HG02610 (cell line): ENCODE results near the gene SAMD15.
"Not testable (repeated sequence)": the region's sequence is repeated elsewhere in the genome, so short reads cannot be mapped to it uniquely, and the experiment has no call there.

Experiments used
- ATAC-seq: cut with Tn5 transposase; IDR thresholded peaks from one replicate; pipeline ENCODE4 v1.9.1; 2021; ENCODE audit warnings: mild to moderate bottlenecking, moderate library complexity; ENCODE audit not compliant: unreplicated experiment

SAMD15 gene

DNA sequence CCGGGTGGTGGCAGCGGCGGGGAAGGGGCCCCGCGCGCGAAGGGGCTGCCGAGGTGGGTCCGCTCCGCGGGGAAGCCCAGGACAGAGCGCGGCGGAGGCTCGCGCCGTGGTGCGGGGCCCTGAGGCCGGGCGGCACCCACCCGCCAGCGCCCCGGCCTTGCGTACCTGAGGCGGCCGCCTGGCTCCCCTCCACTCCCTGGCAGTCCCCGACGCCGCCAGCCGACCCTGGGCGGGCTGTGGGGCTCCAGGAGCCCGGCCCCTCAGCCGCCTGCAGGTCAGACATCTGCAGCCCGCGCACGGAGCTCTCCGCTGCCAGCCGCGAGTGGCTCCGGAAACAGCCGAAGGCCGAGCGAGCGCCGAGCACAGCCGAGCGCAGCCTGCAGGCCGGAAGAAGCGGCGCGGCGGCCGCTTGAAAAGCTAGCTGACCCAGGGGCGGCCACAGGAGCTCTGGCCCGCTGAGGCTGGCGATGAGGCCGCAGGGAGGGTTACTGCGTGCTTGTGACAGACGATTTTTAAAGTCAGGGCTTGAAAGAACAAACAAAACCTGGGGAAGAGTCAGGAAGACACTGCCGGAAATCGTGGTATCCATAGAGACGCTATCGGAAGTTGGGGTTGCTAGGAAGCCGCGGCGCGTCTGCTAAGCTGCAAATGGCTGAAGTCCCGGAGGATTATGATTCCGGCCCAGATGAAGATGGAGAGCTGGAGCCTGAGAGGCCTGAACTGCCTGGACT is at the start of gene SAMD15, which contains the start of gene TMED8:
Gene SAMD15, plus strand, starts transcription at position 609 of the 731 bp plus-strand sequence. Its CDS starts 40 bp downstream, at position 649.
Gene TMED8, minus strand, starts transcription at position 324 of the 731 bp plus-strand sequence. Its CDS starts 41 bp downstream, at position 283.
- peak; percentile 78 for ATAC-seq

DNA sequence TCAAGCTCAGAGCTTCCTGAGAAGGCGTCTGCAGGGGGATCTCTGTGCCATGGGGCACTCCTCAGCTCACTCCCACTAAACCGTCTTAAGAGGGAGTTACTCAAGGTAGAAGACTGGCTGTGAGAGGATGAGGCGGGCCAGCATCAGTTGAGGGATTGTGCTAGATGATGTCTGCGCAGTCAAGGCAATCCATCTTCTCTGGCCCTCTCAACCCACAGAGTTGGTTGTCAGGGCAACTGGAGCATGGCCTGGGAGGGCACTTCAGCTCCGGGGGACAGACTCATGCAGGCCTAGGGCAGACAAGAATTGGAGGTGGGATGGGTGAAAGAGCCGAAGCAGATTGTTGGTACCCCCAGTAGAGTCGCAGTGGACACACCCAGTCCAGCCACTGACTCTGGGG is 47.3 kb upstream of the SAMD15 start:
- ATAC-seq = no peak

DNA sequence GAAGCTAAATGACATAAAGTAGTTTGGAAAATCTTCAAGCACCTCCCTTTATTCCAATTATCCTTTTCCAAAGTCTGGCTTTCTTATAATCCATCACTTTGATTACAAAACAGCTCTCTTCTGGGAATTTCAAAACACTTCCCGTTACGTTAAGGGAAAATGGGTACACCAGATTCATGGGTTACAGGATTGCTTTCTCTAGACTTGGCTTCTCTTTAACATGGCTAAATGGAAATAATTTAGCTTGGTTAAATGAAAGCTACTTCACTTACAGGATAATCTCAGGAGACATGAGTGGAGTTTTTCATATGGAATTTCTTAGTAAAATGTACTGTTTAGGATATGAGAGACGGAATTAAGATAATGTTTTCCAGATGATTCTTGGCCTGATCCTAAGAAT is 41.6 kb upstream of the SAMD15 start:
- ATAC-seq = no peak

DNA sequence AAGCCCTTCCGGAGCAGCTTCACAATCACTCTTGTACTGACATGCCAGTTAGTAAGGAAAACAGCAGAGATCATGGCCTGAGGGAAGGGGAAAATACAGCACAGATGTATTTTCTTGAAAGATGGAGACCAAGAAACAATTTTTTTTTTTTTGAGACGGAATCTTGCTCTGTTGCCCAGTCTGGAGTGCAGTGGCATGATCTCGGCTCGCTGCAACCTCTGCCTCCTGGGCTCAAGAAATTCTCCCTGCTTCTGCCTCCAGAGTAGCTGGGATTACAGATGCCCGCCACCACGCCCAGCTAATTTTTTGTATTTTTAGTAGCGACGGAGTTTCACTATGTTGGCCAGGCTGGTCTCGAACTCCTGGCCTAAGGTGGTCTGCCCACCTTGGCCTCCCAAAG is 39.9 kb upstream of the SAMD15 start:
- not testable (repeated sequence) for ATAC-seq

DNA sequence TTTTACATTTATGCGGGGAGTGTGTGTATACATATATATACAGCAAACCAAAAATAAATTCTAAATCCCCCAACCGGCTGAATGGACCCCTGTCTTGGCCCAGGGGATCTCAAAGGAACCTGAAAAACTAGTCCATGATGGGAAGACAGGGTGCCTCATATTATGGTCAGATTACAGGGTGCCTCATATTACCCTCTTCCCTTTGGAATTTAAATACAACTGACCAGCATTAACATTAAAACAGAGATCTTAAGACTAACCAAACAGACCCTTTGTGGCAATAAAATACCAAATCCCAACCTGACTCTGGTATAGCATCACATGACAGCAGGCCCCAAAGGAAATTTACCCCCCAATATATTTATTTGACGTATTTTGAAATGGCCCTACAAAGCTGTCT is 39.3 kb upstream of the SAMD15 start:
- no peak for ATAC-seq

DNA sequence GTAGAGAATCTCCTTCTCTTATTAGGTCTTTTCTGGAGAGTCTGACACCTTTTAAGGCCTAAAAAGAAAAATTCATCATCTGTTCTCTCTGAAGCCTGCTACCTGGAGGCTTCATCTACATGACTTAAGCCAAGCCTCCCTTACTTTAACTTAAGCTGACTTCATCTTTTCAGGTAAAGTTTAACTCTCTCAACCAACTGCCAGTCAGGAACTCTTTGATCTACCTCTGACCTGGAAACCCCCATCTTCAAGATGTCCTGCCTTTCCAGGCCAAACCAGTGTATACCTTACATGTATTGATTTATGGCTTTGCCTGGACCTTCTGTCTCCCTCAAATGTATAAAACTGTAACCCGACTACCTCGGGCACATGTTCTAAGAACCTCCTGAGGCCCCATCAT is 38.9 kb upstream of the SAMD15 start:
- no peak for ATAC-seq

DNA sequence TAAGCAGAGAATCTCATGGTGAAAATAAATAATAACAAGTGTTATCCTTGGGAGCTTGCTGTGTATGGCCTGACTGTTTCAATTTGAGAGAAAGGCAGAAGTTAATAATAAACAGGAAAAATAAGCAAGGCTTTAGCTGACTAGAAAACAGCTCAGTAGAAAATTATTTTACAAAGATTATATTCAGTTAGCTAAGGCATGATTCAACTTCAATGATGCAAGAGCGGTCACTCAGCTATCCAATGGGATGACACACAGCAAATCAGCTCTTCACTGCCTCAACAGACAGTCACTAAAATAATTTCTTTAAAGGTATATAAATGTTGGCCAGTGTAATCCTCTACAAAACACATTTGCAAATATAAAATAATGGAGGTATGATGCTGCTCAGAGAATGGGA is 37.8 kb upstream of the SAMD15 start:
- no peak for ATAC-seq

DNA sequence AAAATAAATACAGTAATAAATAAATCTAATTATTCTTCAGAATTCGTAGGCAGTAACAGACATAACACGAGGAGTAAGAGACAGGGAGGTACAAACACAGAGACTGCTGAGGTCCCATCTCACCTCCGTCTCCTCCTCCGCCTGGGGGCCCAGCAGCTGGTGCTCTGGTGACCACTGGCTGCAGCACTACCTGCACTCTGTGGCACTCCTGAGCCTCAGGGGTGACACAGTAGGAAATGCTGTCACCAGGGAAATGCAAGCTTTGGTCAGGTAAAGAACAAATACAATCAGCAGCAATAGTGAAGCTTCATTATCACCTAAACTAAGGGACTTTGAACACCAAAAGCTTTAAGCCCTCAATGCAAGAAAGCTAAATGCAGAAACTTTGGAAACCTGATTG is 36.8 kb upstream of the SAMD15 start:
- ATAC-seq = no peak

DNA sequence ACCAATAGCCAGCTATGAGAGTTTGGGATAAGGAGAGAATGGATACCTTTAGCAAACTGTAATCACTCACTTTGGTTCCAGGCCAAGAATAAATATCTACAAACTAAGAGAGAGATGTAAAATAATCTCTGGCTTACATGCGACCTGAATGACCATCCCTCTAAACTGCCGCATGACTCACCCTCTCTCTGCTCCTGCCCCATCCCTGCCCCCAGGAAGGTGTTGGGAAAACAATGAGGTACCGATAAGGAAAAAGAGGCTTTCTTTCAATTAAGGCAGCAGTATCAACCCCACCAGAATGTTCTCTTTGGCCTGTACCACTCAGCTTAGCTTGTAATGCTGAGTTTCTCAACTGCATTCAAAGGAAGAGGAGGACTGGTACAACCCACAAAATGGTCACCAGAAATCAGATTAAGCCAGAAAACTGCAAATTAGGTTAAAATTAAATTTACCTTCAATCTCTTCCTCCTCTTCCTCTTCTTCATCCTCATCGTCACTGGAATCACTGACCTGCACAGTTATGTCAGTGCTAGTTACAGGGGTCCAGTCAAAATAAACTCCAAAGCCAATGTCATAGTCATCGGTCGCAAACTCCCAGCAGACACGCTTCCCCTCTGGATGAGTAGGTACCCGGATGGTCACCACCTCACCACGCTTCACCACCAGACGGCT is 34.3 kb upstream of the SAMD15 start:
- no peak for ATAC-seq

DNA sequence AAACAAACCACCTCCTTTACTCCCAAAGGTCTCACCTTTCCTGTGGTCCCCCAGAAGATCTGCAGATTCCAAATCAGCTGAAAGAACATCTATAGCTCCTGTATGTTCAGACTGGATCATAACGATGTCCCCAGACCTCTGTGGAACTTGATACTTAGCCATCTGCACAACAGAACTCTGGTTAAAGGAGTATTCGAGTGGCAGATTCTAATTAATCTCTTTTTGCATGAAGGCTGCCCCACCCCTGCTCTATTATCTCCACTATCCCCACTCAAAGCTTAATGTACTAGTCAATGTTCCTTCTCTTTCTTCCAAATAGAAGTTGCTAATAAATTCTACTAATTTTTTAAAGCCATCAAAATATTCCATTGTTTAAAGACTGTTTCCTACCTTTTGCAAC is 33.5 kb upstream of the SAMD15 start:
- ATAC-seq = no peak

DNA sequence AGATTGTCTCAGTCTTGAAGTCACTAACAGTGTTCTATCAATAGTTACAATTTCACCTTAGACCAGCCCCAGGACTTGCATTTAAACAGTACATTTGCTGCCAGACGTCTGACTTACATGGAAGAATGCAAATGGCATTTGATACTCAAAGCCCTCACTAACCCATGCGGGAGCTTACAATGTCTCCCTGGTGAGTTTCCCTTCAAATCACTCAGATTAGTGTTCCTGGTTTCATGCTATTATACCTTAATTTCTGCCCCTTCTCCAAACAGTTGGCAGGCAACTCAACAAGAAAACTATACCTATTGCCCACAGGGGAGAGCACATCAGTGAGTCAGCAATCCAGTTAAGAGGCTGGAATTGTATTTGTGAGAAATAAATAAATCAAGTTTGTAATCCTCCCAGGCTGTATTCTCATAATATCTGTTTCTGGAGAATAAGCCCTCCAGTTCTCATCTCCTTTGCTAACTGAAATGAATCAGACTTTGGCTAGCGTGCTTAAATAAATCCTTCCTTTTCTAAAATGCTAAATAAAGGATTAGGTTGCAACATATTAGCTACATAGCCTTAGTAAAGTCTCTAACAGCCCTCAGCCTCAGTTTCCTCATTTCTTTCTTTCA is 32.7 kb upstream of the SAMD15 start:
- ATAC-seq = no peak

DNA sequence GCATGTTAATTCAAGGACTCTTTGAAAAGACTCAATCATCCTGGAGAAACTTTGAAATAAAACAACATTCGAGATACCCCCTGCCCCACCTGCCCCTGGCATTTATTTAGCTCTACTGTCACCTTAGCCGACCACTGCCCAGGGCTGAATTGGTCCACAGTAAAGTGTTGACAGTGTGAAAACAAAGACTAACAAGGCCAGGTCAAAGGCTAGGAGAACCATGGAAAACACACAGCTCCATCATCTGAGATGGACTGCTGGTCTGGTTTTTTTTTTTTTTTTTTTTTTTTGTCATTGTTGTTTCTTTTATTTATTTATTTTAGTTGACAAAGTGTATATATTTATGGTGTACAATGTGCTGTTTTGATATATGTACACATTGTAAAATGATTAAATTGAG is 30.7 kb upstream of the SAMD15 start:
- no peak for ATAC-seq

DNA sequence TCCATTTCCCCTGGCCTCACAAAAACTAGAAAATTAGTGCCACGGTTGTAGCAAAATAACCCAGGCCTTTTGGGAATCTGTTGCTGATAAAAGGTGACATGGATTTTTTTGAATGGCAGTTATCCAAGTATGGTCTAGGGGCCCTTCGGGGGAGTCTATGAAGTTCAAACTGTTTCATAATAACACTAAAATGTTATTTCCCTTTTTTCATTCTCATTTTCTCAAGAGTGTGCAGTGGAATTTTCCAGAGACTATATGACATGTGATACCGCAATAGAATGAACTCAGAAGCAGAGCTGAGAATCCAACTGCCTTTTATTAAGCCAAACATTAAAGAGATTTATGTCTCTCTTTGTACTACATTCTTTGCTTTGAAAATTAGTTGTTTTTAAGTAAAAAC is 29.4 kb upstream of the SAMD15 start:
- ATAC-seq = no peak

DNA sequence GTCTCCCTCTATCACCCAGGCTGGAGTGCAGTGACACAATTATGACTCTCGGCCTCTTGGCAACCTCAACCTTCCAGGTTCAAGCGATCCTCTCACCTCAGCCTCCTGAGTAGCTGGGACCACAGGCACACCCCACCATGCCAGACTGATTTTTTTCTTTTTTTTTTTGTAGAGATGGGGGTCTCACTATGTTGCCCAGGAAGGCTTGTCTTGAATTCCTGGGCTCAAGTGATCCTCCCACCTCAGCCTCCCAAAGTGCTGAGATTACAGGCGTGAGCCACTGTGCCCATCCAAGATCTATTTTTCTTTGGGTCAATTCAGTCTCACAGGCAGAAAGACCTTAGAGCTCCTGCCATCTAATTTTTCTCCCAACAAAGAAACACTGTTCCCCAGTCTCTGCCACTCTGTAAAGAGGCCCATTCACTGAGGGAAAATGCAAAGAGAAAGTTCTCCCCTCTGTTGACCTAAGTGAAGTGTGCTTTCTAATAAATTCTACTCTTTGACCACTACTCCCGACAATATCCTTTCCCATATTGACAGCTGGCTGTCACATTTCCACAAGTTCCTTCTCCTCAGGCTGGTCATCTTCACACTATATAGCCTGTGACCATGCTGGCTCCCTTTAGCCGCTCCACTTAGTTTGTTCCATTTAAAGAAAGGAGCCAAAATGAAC is 23.6 kb upstream of the SAMD15 start:
- no peak for ATAC-seq

DNA sequence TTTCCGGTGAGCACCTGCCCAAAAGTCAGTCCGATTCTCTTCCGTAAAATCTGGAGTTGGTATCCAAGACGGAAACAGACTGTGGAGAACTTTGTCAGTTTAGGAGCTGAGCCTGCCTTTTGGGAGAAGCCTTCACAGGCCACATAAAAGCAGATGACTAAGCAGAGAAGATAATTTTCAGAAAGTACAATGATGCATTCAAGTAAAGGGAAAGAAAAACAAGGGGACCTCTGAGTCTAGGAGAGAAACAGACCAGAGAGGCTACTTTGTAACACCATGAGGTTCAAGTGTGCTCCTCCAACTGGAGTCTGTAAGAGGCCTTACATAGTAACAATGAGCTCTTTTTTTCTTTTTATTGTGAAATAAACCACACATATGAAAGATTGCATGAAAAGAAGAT is 21.4 kb upstream of the SAMD15 start:
- no peak for ATAC-seq

DNA sequence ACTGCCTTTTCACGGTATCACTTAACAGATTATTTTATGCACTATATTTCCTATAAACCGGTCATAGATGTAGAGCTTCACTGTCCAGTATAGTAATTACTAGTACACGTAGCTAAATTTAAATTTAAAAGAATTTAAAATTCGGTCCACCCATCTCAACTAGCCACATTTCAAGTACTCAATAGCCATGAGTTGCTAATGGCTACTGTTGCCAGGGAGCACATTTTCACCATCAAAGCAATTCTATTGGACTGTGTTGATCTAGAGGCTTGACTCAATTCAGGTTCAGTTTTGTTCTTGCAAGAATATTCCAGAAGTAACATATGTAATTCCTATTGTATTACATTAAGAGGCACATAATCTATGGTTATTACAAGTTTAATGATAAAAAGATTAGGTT is 20.3 kb upstream of the SAMD15 start:
- no peak for ATAC-seq

DNA sequence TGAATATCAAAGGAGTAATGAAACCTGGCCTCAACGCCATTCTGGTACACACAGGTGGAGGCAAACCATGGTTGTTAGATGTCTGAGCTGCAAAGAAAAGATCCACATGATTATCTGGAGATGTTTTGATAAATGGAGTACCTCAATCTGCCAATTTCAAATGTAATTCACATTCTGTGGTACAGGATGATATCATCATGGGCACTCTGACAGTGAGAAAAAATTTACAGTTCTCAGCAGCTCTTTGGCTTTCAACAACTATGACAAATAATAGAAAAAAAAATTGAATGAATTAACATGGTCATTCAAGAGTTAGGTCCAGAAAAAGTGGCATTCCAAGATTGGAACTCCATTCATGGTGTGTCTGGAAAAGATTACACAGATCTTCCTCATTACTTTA is 17.6 kb upstream of the SAMD15 start:
- ATAC-seq = no peak

DNA sequence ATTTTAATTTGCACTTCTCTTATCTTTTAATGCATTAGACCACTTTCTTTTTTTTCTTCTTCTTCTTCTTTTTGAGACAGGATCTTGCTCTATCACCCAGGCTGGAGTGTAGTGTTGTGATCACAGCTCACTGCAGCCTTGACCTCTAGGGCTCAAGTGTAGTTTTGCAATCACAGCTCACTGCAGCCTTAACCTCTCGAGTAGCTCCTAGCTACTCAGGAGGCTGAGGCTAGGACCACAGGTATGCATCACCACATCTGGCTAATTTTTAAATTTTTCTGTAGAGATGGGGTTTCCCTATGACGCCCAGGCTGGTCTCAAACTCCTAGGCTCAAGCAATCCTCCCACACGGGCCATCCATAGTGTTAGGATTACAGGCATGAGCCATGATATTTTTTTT is 13.0 kb upstream of the SAMD15 start:
- ATAC-seq = no peak

DNA sequence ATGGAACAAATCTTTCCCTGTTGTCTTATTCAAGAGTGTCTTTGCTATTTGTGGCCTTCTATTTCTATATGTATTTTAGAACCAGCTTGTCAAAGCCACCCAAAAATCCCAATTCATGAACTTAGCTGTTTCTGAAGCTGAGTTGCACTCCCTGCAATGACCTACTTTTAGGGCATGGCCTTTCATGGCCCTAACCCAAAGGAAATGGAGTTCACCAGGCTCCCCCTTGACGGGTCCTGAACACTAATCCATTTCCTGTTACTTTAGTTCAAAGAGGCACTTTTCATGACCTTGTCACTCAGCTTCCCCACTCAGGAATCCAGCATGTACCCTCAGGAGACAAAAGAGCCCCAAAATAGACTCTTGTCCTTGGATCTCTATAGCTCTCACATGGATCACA is 7.9 kb upstream of the SAMD15 start:
- ATAC-seq = peak; percentile 23

DNA sequence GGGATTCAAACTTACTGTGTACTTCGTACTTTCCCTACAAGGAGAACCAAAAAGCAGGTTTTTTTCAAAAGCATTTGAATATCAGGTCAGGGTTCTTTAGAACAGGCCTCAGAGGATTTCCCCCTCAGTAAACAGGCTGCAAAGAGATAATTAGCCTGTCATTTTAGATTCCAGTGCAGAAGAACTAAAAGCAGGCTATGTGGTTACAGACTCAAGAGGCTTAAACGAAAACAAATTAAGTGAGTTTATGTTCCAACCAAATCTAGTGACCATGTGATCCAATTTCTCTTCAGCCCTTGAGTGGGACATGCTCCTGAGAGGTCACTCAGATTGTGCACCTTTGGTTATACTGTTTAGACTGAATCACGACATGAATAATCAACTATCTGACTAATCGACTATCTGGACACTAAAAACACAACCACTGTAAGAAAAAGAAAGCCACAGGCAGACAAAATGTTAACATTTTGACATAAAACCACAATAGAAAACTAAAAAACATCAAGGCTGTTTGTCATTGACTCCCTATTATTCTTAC is 4.8 kb upstream of the SAMD15 start:
- peak; percentile 45 for ATAC-seq
